ENCODE results near the gene CSNK1G2. TPM values are rescaled to one million over a fixed set of nuclear protein-coding genes. Genes with fewer than 3 reads are reported as not detected.

The CSNK1G2 gene
- total RNA-seq, 4 donors from 2014 or later, result 37.9 to 42.9 (median 38.1) TPM

GRCh38 chr19:1979017-1979416 lies 38.0 kb downstream of the CSNK1G2 start:
- ATAC-seq, result no peak
- intact Hi-C loops (cut with DNase I; ENCODE audit: low total_unique reads), result no loop called here
- DNase-seq, result no peak
- H3K36me3 ChIP-seq, result peaks cover 0 to 35% of the 10 kb centered on the region in 2 donors
- H3K27ac ChIP-seq, result no peak overlapping the region
- in situ Hi-C loops (cut with MboI; ENCODE audit: low sequenced_read_pairs in 4 of 4), result no loop called here
- TF ChIP-seq CTCF (IDR thresholded peaks at IDR 0.05 in 4 of 5, conservative IDR thresholded peaks at IDR 0.05 in 1 of 5) (no peak), POLR2A (IDR thresholded peaks at IDR 0.05) (no peak)
- H3K4me1 ChIP-seq, result no peaks in the 10 kb centered on the region
- no peaks in the 10 kb centered on the region for H3K27me3 ChIP-seq
- H3K9me3 ChIP-seq, result no peaks in the 10 kb centered on the region
- no peak overlapping the region for H3K4me3 ChIP-seq

GRCh38 chr19:1979642-1980041 lies 38.7 kb downstream of the CSNK1G2 start:
- Histone ChIP-seq H3K36me3 (peaks cover 0 to 38% of the 10 kb centered on the region in 2 donors), H3K4me3 (no peak overlapping the region), H3K27me3 (no peaks in the 10 kb centered on the region), H3K9me3 (no peaks in the 10 kb centered on the region), H3K27ac (no peak overlapping the region), H3K4me1 (no peaks in the 10 kb centered on the region)
- ATAC-seq (no peak), DNase-seq (no peak)
- TF ChIP-seq CTCF (IDR thresholded peaks at IDR 0.05 in 4 of 5, conservative IDR thresholded peaks at IDR 0.05 in 1 of 5) (no peak), POLR2A (IDR thresholded peaks at IDR 0.05) (no peak)
- in situ Hi-C loops (cut with MboI; ENCODE audit: low sequenced_read_pairs in 4 of 4), result no loop called here
- intact Hi-C loops (cut with DNase I; ENCODE audit: low total_unique reads), result no loop called here

GRCh38 chr19:1980091-1980808 lies 39.3 kb downstream of the CSNK1G2 start:
- H3K4me3 ChIP-seq, result no peak overlapping the region
- no peak overlapping the region for H3K27ac ChIP-seq
- no peak for TF ChIP-seq CTCF (IDR thresholded peaks at IDR 0.05 in 4 of 5, conservative IDR thresholded peaks at IDR 0.05 in 1 of 5)
- no peak for TF ChIP-seq POLR2A (IDR thresholded peaks at IDR 0.05)
- no peak for ATAC-seq
- intact Hi-C loops (cut with DNase I; ENCODE audit: low total_unique reads), result no loop called here
- DNase-seq, result no peak
- H3K9me3 ChIP-seq, result no peaks in the 10 kb centered on the region
- no peaks in the 10 kb centered on the region for H3K4me1 ChIP-seq
- in situ Hi-C loops (cut with MboI; ENCODE audit: low sequenced_read_pairs in 4 of 4), result no loop called here
- peaks cover 0 to 44% of the 10 kb centered on the region in 2 donors for H3K36me3 ChIP-seq
- no peaks in the 10 kb centered on the region for H3K27me3 ChIP-seq

GRCh38 chr19:1980809-1981181 lies 39.8 kb downstream of the CSNK1G2 start:
- Histone ChIP-seq H3K4me3 (no peak overlapping the region), H3K9me3 (no peaks in the 10 kb centered on the region), H3K36me3 (peaks cover 0 to 49% of the 10 kb centered on the region in 2 donors), H3K27ac (no peak overlapping the region), H3K27me3 (no peaks in the 10 kb centered on the region), H3K4me1 (no peaks in the 10 kb centered on the region)
- intact Hi-C loops (cut with DNase I; ENCODE audit: low total_unique reads), result no loop called here
- no peak for TF ChIP-seq CTCF (IDR thresholded peaks at IDR 0.05 in 4 of 5, conservative IDR thresholded peaks at IDR 0.05 in 1 of 5)
- no peak for TF ChIP-seq POLR2A (IDR thresholded peaks at IDR 0.05)
- ATAC-seq (no peak), DNase-seq (no peak)
- in situ Hi-C loops (cut with MboI; ENCODE audit: low sequenced_read_pairs in 4 of 4), result no loop called here

GRCh38 chr19:1981253-1981652 lies 40.3 kb downstream of the CSNK1G2 start:
- H3K27ac ChIP-seq, result no peak overlapping the region
- no peak for DNase-seq
- no peaks in the 10 kb centered on the region for H3K27me3 ChIP-seq
- no peak for TF ChIP-seq CTCF (IDR thresholded peaks at IDR 0.05 in 4 of 5, conservative IDR thresholded peaks at IDR 0.05 in 1 of 5)
- TF ChIP-seq POLR2A (IDR thresholded peaks at IDR 0.05), result no peak
- peaks cover 0 to 54% of the 10 kb centered on the region in 2 donors for H3K36me3 ChIP-seq
- in situ Hi-C loops (cut with MboI; ENCODE audit: low sequenced_read_pairs in 4 of 4) (no loop called here), intact Hi-C loops (cut with DNase I; ENCODE audit: low total_unique reads) (no loop called here)
- no peaks in the 10 kb centered on the region for H3K9me3 ChIP-seq
- no peaks in the 10 kb centered on the region for H3K4me1 ChIP-seq
- no peak overlapping the region for H3K4me3 ChIP-seq
- ATAC-seq, result no peak

Data from gastrocnemius medialis (tissue), 4 donors.